PC-9 (cell line): ENCODE results near the gene SCRT2. TPM values are rescaled to one million over a fixed set of nuclear protein-coding genes. Genes with fewer than 3 reads are reported as not detected.
"Not testable (repeated sequence)": the region's sequence is repeated elsewhere in the genome, so short reads cannot be mapped to it uniquely, and the experiment has no call there.

Source experiments
- BruUV-seq: library from RNA; stranded (reverse); fragments of 400-500 nt; replicated peaks from 2 replicates; lab custom pipeline; 2021; lab: Mats Ljungman, UMichigan
- CTCF ChIA-PET: fragments of 300-600 bp; sonication (Branson Sonifier 250); formaldehyde crosslinking; loops from one replicate; lab custom pipeline; 2022; ENCODE audit warnings: antibody characterized with exemption; lab: Charles Lee
- POLR2A ChIA-PET: fragments of 300-600 bp; sonication (Branson Sonifier 250); formaldehyde crosslinking; loops from one replicate; lab custom pipeline; 2022; ENCODE audit warnings: antibody characterized with exemption; ENCODE audit not compliant: unreplicated experiment; lab: Charles Lee
- DNase-seq, 2 experiments: peaks; one replicate each; pipeline versions ENCODE4 v3.0.0 to v3.0.0-alpha.2; 2015 to 2022; ENCODE audit warnings: mixed read lengths in 1 of 2
- H2AFZ ChIP-seq: fragments of 200-600 bp; sonication (generic); 2 replicates; pipeline ENCODE4 v1.8.1; 2017; ENCODE audit warnings: antibody characterized with exemption
- H3F3A ChIP-seq: fragments of 200-600 bp; sonication (generic); 2 replicates; pipeline ENCODE4 v1.8.1; 2017; ENCODE audit warnings: antibody characterized with exemption, mild to moderate bottlenecking, low read depth; ENCODE audit not compliant: insufficient read depth
- H3K27ac ChIP-seq: fragments of 200-600 bp; sonication (generic); 2 replicates; pipeline ENCODE4 v1.6.1; 2016; ENCODE audit warnings: mixed run types
- H3K27me3 ChIP-seq: fragments of 200-600 bp; sonication (generic); 2 replicates; pipeline ENCODE4 v1.6.1; 2016; ENCODE audit warnings: low read depth, mixed run types; ENCODE audit not compliant: insufficient read depth
- H3K36me3 ChIP-seq: fragments of 200-600 bp; sonication (generic); 2 replicates; pipeline ENCODE4 v1.6.1; 2016; ENCODE audit warnings: low read depth, mixed run types
- H3K4me1 ChIP-seq: fragments of 200-600 bp; sonication (generic); replicated peaks from 2 replicates; pipeline ENCODE4 v1.6.1; 2016; ENCODE audit warnings: mixed run types; ENCODE audit not compliant: insufficient read depth
- H3K4me2 ChIP-seq: fragments of 200-600 bp; sonication (generic); 2 replicates; pipeline ENCODE4 v1.6.1; 2017; ENCODE audit warnings: mixed run types
- H3K4me3 ChIP-seq: fragments of 200-600 bp; sonication (generic); 2 replicates; pipeline ENCODE4 v1.6.1; 2016; ENCODE audit warnings: mixed run types
- H3K79me2 ChIP-seq: fragments of 200-600 bp; sonication (generic); 2 replicates; pipeline ENCODE4 v1.6.1; 2017; ENCODE audit warnings: low read depth, mixed run types
- H3K9me2 ChIP-seq: fragments of 200-600 bp; sonication (generic); 2 replicates; pipeline ENCODE4 v1.8.1; 2017; ENCODE audit warnings: mild to moderate bottlenecking; ENCODE audit not compliant: insufficient read depth
- H3K9me3 ChIP-seq: fragments of 200-600 bp; sonication (generic); 2 replicates; pipeline ENCODE4 v1.8.1; 2016; ENCODE audit warnings: low read depth; ENCODE audit not compliant: insufficient read depth
- H4K20me1 ChIP-seq: fragments of 200-600 bp; sonication (generic); 2 replicates; pipeline ENCODE4 v1.8.1; 2017; ENCODE audit not compliant: insufficient read depth
- EZH2 ChIP-seq: fragments of 200-600 bp; sonication (generic); IDR thresholded peaks from 2 replicates; pipeline ENCODE4 v1.8.0; 2017; ENCODE audit warnings: antibody characterized with exemption, low read depth
- intact Hi-C: fragments of 100-400 bp; cut with micrococcal nuclease; formaldehyde crosslinking; loops from one replicate; pipeline ENCODE4 v1.10.0; 2022; ENCODE audit not compliant: unreplicated experiment
- total RNA-seq: library from RNA; stranded (reverse); gene quantifications from 2 replicates; pipeline ENCODE4 v1.2.3, GENCODE V29; 2021
- TF ChIP-seq, protein P1 (sequence below): fragments of 200-600 bp; sonication (generic); conservative IDR thresholded peaks from 2 replicates; pipeline ENCODE4 v1.6.1; 2017; ENCODE audit warnings: mixed run types, antibody characterized with exemption, mild to moderate bottlenecking, moderate library complexity

SCRT2 gene
- total RNA-seq, 1 experiment from 2014 or later: not detected

DNA sequence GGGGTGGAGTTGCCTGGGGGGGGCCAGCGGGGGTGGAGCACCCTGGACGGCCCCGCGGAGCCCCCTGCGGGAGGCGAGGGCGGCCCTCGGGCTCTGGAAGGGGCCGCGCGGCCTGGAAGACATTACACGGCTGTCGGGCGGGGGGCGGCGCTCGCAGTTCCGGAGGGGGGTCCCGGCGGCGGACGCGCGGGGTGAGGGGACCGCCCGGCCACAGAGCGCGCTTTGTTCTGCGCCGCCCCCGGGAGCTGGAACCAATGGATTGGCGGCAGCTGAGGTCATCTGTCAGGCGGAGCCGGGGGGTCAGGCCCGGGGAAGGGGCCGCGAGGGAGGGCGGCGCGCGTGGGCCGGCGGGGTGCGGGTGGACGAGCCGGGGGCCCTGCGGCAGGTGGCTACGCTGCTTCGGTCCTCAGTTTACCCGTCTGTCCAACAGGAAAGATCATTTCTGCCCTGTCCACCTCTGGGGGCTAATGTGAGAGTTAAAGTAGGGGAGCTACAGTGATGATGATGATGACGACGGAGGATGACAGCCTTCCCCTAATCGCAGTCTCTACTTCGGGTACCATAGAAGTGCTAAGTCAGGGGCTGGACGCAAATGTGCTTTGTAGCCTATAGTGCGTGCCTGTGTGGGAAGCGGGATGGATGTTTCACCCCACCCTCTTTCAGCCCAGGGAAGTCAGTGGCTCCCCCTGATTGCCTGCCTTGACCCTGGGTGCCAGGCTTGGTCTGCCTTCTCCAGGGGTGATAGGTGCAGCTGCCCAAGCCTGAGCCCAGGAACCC is 33.0 kb downstream of the SCRT2 start:
- H3K4me2 ChIP-seq: no peak overlapping the region
- no peaks in the 10 kb centered on the region for H3K9me3 ChIP-seq
- peaks cover 48% of the 10 kb centered on the region for H3F3A ChIP-seq
- 0 out of 2 replicates have a peak, but pooled peaks cover 6% of the 10 kb centered on the region for H3K4me1 ChIP-seq
- no peak for DNase-seq
- TF ChIP-seq, protein P1, sequence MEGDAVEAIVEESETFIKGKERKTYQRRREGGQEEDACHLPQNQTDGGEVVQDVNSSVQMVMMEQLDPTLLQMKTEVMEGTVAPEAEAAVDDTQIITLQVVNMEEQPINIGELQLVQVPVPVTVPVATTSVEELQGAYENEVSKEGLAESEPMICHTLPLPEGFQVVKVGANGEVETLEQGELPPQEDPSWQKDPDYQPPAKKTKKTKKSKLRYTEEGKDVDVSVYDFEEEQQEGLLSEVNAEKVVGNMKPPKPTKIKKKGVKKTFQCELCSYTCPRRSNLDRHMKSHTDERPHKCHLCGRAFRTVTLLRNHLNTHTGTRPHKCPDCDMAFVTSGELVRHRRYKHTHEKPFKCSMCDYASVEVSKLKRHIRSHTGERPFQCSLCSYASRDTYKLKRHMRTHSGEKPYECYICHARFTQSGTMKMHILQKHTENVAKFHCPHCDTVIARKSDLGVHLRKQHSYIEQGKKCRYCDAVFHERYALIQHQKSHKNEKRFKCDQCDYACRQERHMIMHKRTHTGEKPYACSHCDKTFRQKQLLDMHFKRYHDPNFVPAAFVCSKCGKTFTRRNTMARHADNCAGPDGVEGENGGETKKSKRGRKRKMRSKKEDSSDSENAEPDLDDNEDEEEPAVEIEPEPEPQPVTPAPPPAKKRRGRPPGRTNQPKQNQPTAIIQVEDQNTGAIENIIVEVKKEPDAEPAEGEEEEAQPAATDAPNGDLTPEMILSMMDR: no peak
- no peak for TF ChIP-seq EZH2
- H2AFZ ChIP-seq: no peak overlapping the region
- H3K27ac ChIP-seq: no peak overlapping the region
- H3K36me3 ChIP-seq: peaks cover 10% of the 10 kb centered on the region
- no peaks in the 10 kb centered on the region for H3K9me2 ChIP-seq
- peaks cover 10% of the 10 kb centered on the region for H3K79me2 ChIP-seq
- H4K20me1 ChIP-seq: peaks cover 25% of the 10 kb centered on the region
- ChIA-PET POLR2A (no interaction called here), CTCF (no interaction called here)
- H3K27me3 ChIP-seq: no peaks in the 10 kb centered on the region
- no peak overlapping the region for H3K4me3 ChIP-seq
- intact Hi-C loops: no loop called here
- BruUV-seq: no TSS peak

DNA sequence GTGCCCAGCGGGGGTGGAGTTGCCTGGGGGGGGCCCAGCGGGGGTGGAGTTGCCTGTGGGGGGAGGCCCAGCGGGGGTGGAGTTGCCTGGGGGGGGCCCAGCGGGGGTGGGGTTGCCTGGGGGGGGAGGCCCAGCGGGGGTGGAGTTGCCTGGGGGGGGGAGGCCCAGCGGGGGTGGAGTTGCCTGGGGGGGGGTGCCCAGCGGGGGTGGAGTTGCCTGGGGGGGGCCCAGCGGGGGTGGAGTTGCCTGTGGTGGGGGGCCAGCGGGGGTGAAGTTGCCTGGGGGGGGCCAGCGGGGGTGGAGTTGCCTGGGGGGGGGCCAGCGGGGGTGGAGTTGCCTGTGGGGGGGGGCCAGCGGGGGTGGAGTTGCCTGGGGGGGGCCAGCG is 33.6 kb downstream of the SCRT2 start:
- DNase-seq, H3K27me3 ChIP-seq, H3K27ac ChIP-seq, H2AFZ ChIP-seq, CTCF ChIA-PET, H3K36me3 ChIP-seq, H3K79me2 ChIP-seq, intact Hi-C loops, H3K4me1 ChIP-seq, H3K4me3 ChIP-seq, H3K9me2 ChIP-seq, H3K9me3 ChIP-seq, H3K4me2 ChIP-seq, BruUV-seq, POLR2A ChIA-PET: not testable (repeated sequence)
- peaks cover 19% of the 10 kb centered on the region for H4K20me1 ChIP-seq
- H3F3A ChIP-seq: peaks cover 42% of the 10 kb centered on the region

DNA sequence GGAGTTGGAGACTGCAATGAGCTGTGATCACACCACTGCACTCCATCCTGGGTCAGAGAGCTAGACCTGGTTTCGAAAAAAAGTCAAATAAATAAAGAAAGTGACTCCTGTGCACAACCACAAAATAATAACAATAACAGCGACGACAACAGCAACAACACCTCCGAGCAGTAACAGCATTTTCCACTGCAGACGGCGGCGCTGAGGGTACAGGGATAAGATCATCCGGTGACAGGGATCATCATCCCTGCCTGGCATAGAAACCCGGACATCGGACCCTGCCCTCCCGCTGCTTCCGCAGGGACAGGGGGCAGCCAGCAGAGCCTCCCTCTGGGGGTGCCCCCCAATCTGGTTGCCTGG is 34.1 kb downstream of the SCRT2 start:
- POLR2A ChIA-PET: no interaction called here
- Histone ChIP-seq H3K9me3 (no peaks in the 10 kb centered on the region), H3F3A (peaks cover 37% of the 10 kb centered on the region), H3K36me3 (no peaks in the 10 kb centered on the region; the same call in 1 of the 2 replicates), H3K27ac (no peak overlapping the region), H3K27me3 (no peaks in the 10 kb centered on the region), H3K9me2 (no peaks in the 10 kb centered on the region), H3K4me2 (no peak overlapping the region), H3K79me2 (peaks cover 4% of the 10 kb centered on the region; the same call in 1 of the 2 replicates), H2AFZ (no peak overlapping the region), H4K20me1 (peaks cover 14% of the 10 kb centered on the region), H3K4me3 (no peak overlapping the region), H3K4me1 (no peaks in the 10 kb centered on the region)
- TF ChIP-seq EZH2: no peak
- TF ChIP-seq, protein P1: no peak
- intact Hi-C loops: no loop called here
- CTCF ChIA-PET: no interaction called here
- DNase-seq: no peak
- no TSS peak for BruUV-seq
